Breast epithelium (tissue), 3 donors: ENCODE measurements around the gene BBS12.
A peak's percentile ranks its signal among the peaks of the same experiment; 100 is the strongest.

Experiments
- POLR2A ChIP-seq: fragments of 450-650 bp; IDR thresholded peaks from one replicate; pipeline ENCODE4 v1.6.1; 2016; ENCODE audit warnings: antibody characterized with exemption, mild to moderate bottlenecking, moderate library complexity
- TF ChIP-seq, protein P1 (sequence below), 3 donors: fragments of 450-650 bp; IDR thresholded peaks; one replicate each; pipeline ENCODE4 v1.5.1; 2016 to 2017; ENCODE audit warnings: antibody characterized with exemption in 3 of 3, mild to moderate bottlenecking in 3 of 3, moderate library complexity in 3 of 3

DNA sequence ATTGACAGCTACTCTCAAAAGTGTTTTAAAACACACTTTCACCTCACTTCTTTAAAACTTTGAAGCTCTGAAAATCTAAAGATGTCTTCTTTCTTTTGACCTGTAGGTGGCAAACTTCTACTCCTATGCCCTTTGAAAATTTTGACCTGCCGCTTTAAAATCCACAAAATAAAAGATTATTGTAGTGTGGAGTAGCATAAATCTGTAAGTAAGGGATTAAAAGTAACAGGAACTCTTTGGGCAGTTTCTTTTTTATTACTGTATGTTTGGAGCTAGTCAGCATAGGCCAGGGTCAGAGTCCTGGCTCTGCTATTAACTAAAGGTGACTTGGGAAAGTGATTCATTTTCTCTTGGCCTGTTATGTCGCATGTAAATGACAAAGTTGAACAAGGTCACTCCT, 25.5 kb downstream of the BBS12 start:
- TF ChIP-seq, protein P1, sequence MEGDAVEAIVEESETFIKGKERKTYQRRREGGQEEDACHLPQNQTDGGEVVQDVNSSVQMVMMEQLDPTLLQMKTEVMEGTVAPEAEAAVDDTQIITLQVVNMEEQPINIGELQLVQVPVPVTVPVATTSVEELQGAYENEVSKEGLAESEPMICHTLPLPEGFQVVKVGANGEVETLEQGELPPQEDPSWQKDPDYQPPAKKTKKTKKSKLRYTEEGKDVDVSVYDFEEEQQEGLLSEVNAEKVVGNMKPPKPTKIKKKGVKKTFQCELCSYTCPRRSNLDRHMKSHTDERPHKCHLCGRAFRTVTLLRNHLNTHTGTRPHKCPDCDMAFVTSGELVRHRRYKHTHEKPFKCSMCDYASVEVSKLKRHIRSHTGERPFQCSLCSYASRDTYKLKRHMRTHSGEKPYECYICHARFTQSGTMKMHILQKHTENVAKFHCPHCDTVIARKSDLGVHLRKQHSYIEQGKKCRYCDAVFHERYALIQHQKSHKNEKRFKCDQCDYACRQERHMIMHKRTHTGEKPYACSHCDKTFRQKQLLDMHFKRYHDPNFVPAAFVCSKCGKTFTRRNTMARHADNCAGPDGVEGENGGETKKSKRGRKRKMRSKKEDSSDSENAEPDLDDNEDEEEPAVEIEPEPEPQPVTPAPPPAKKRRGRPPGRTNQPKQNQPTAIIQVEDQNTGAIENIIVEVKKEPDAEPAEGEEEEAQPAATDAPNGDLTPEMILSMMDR (IDR thresholded peaks at IDR 0.05), result peak; percentile 56 to 75 (median 72)
- no peak for TF ChIP-seq POLR2A
